Activated CD4-positive, alpha-beta T cell treated with anti-CD3 and anti-CD28 coated beads for 4 hours (primary cell): ENCODE data around the gene TULP1.
"Not testable (repeated sequence)": the region's sequence is repeated elsewhere in the genome, so short reads cannot be mapped to it uniquely, and the experiment has no call there.

Source experiments
- DNase-seq, 2 donors: peaks; one replicate each; pipeline ENCODE4 v3.0.0-alpha.2; 2020

Gene TULP1

DNA sequence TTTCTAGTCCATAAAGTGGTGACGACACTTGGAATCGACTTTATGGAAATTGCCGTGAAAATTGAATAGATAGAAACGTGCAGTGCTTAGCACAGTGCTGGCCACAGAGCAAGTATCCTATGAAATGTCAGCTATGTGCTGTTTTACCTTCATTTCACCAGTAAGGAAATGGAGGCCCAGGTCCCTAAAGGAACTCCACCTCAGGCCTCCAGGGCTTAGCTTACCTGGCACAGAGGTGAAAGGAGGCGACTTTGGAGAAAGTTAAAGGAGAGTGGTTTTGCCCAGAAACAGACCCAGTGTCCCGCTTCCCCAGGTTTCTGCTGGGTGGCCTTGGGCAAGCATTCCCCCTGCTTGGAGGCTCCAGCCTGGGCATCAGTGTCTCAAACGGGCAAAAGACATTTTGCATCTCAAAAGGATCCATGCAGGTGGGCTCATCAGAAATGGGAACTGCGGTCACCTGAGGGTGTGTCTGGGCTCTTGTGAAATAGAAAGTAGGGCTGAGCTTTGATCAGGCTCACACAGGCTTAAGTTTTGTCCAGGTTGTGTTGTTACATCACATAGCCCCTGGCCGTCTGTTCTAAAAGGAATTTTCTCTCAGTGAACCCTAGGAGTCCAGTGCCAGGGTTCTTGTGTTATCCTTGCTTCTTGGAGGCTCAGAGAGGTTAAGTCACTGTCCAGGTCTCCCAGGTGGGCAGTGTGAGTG lies 6.8 kb upstream of the TULP1 start:
- no peak for DNase-seq

DNA sequence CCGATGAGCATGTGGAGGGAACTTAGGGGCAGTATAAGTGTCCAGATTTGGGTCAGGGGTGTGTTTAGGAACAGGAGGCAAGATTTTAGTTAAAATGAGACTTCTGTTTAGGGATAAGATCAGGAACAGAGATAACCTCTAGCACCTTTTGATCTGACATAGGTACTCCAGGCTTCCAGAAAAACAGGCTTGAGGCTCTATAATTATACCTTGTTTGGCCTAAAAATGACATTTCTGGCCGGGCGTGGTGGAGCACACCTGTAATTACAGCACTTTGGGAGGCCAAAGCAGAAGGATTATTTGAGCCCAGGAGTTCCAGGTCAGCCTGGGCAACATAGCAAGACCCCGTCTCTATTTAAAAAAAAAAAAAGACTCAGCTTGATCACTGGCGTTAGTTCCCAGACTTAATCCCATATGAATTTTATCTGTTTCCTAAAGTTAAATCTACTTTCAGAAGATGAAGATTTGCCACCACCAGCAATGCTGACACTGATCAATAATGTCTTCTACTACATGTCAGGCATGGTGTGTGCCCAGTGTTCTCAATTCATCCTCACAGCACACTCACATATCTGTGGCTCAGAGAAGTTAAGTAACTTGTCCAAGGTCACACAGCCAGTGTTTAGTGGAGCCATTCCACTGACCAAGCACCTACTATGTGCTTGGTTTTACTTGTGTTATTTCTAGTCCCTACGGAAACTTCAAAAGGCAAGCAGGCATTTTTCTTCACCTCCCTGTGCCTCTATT lies 6.0 kb upstream of the TULP1 start:
- no peak for DNase-seq

- not testable (repeated sequence) for DNase-seq
Measured at GRCh38 chr6:35517978-35518377, 5.3 kb upstream of the TULP1 start.

- no peak for DNase-seq
Measured at GRCh38 chr6:35516712-35517111, 4.0 kb upstream of the TULP1 start.

DNA sequence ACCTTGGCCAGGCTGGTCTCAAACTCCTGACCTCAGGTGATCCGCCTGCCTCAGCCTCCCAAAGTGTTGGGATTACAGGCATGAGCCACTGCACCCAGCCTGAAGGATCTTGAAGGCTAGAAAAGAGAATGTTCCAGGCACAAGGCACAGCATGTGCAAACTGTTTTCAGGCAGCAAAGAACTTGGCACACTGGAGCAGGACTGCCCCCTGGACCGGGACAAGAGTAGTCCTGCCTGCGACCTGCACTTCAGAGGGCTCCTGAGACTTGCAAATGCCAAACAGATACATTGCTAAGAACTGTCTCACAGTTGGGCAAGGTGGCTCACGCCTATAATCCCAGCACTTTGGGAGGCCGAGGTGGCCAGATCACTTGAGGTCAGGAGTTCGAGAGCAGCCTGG lies 3.2 kb upstream of the TULP1 start:
- not testable (repeated sequence) for DNase-seq

DNA sequence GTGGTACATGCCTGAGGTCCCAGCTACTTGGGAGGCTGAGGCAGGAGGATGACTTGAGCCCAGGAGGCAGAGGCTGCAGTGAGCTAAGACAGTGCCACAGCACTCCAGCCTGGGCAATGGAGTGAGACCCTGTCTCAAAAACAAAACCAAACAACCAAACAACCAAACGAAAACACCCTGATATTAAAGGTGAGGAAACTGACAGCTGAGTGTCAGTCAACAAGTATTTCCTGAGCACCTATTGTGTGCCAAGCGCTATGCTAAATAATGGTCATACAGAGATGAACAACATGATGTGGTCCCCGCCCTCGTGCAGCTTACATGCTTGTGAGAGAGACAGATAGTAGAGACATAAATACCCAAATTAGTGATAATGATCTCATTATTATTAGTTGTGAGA lies 1.9 kb upstream of the TULP1 start:
- DNase-seq, result no peak

GRCh38 chr6:35512006-35512405 lies 690 bp downstream of the TULP1 start:
- no peak for DNase-seq

DNA sequence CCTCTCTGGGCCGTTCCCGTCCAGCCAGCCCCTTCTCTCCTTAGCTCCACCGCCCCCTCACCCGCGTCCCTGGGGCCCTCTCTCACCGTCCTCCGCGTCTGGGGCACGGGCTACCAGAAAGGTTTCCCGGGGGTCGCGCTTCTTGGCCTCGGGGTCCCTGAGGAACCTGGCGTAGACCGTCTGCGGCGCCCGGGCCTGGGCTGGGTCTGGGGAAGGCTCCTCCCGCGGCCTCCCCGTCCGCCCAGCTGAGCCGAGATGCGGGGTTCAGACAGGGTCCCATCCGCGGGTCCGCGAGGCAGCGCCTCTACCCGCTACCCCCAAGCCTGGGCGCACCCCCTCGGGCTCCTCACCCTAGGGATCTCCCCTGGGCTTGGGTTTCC lies 1.1 kb downstream of the TULP1 start:
- no peak for DNase-seq

GRCh38 chr6:35510916-35511561 lies 1.7 kb downstream of the TULP1 start:
- DNase-seq, result no peak

- DNase-seq, result no peak
Measured at GRCh38 chr6:35508542-35508941, 4.2 kb downstream of the TULP1 start.

DNA sequence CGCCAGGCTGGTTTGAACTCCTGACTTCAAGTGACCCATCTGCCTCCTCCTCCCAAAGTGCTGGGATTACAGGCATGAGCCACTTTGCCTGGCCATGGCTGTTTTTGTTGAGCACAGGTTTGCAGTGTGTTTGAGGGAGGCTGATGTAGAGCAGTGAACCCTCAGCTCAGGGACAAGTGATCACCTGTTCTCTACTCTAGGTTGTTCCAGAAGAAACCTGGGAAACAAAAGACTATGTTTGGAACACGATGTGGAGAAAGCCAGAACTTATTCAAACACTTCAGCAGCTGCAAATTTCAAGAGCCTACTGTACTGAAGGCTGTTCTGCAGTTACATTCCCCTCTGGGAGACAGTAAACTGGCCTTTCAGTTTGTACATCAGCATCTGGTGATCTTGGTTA lies 4.7 kb downstream of the TULP1 start:
- no peak for DNase-seq

DNA sequence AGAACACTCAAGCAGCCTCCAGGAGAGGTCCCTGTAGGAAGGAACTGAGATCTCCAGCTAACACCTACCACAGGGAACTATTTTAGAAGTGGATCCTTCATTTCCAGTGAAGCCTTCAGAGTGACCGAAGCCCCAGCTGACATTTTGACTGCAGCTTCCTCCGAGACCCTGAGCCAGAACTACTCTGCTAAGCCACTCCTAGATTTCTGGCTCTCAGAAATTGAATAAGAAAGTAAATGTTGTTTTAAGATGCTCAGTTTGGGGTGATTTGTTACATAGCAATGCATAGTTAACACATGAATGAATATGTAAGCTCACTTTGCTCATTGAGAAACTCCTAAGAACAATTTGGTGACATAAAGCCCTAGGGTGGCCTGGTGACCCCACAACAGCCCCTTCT lies 5.5 kb downstream of the TULP1 start:
- no peak for DNase-seq

DNA sequence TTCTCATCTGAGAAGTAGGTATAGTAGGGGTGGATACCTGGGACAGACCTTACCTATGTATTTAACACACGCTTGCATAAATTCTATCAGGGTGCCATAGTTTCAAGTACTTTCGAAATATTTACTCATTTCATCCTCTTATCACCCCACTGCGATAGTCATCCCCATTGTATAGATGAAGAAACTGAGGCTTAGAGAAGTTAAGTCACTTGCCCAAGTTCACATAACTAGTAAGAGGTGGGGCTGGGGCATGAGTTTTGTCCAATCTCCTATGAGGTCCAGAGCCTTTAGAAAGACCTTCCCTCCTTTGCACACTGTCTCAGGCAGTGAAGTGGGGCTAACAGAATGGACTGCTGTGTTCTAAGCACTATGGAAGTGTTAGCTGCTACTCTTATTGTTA lies 6.2 kb downstream of the TULP1 start:
- no peak for DNase-seq

- DNase-seq, result no peak
Measured at GRCh38 chr6:35505999-35506412, 6.7 kb downstream of the TULP1 start.

DNA sequence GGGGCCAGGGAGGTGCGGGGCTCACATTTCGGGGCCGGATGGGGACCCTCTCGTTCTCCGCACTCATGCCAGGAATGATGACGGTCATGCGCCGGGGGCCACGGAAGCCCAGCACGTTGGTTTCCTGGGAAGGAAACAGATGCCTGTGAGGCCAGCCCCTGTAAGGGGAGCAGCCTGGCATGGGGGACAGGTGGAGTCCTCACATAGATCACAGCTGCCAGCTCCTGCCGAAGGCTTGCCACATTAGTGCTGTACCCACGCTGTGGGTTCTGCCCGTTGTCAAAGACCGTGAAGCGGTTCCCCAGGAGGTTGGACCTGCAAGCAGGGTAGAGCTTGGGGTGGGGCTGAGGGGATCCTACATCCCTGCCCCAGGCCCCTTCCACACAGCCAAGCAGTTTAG lies 9.2 kb downstream of the TULP1 start:
- DNase-seq, result no peak

GRCh38 chr6:35501784-35502183 lies 10.9 kb downstream of the TULP1 start:
- no peak for DNase-seq

DNA sequence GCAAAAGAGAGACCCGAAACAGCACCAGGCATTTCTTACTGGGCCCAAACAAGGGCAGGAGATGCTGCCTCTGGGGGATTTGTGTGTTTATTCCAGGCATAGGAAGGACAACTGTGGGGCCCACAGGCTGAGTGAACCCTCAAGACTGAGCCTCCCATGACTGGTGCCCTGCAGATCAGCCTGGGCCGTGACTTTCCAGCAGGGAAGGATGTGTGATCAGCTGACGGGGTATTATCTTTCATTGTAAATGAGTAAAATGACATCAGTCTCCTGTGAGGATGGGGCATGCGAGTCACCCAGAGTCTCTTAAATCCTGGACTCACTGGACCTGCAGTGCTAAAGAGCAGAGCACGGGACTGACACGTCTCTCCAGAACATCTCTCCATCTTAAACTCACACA lies 11.9 kb downstream of the TULP1 start:
- no peak for DNase-seq

DNA sequence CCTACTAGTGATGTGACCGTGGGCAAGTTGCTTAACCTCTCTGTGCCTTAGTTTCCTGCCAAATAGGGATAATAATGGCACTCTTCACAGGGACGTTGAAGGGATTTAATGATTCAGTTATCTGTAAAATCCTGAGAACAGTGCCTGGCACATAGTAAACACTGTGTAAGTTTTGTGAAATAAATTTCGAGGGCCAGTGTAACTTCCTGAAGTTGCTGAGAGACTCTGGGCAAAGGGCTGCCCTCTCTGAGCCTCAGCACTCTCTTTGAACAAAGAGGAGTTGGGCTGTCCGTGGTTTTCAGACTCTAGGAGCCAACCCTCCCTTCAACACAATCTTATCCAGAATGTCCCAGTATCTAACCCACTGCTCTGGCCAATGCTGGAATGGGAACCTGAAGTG lies 13.3 kb downstream of the TULP1 start:
- DNase-seq, result no peak

- no peak for DNase-seq
Measured at GRCh38 chr6:35498422-35499067, 14.2 kb downstream of the TULP1 start.

DNA sequence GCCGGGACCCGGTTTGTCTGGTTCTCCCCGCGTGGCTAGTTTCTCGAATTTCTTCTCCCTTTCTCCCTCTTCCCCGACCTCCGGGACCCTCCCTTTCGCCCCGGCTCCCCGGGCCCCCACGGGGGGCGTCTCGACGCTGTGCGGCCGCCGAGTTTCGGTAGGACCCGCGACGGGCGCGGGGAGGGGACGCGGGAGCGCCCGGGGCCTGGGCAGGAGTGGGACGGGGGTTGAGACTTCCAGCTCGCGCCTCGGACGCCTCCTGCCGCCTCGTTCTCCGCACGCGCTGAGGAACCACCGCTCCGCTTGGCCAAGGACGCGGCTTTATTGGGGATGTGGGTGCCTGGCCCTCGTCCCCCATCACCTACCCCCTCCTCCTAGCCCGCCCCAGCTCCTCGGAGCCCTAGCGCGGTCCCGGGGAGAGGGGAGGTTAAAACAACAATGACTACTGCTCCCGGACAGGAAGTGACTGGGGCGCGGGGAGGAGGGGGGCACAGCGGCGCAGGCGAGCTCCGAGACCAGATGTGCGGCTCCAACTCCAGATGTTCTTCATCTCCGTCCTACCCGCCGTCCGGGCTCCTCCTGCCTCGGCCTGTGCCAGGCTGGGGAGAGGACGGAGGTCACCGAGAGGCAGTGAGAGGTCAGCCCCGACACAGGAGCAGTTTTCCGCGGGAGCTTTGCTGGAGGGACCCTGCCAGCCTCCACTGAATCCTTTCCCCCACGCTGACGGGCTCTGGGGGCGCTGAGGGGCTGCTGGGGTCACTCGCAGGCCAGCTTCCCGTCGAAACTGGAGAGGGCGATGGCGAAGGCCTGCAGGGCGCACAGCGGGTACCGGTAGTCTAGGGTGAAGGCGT lies 14.9 kb downstream of the TULP1 start:
- peak; percentile 39 to 43 for DNase-seq

GRCh38 chr6:35496841-35497570 lies 15.7 kb downstream of the TULP1 start, which contains the start of gene TEAD3:
TSS of gene TEAD3 (minus strand) at chr6:35497079.
- DNase-seq, result peak; percentile 52 to 62
